Measurements from ENCODE around the gene NARF. TPM values are rescaled to one million over a fixed set of nuclear protein-coding genes. Genes with fewer than 3 reads are reported as not detected.
"Not testable (repeated sequence)": the region's sequence is repeated elsewhere in the genome, so short reads cannot be mapped to it uniquely, and the experiment has no call there.

The NARF gene
- total RNA-seq, 4 donors from 2014 or later: 15.3 to 55.5 (median 33.3) TPM

GRCh38 chr17:82534401-82534812 lies 75.9 kb downstream of the NARF start:
- intact Hi-C loops (cut with DNase I; ENCODE audit: low total_unique reads): no loop called here
- DNase-seq: no peak
- Histone ChIP-seq H3K4me3 (no peak overlapping the region), H3K36me3 (no peaks in the 10 kb centered on the region), H3K27ac (peak overlapping the region; percentile 94 to 99), H3K4me1 (peaks cover 21 to 35% of the 10 kb centered on the region in 2 donors), H3K27me3 (no peaks in the 10 kb centered on the region), H3K9me3 (no peaks in the 10 kb centered on the region)
- TF ChIP-seq CTCF (IDR thresholded peaks at IDR 0.05) (no peak), POLR2A (IDR thresholded peaks at IDR 0.05) (no peak)

- TF ChIP-seq CTCF (IDR thresholded peaks at IDR 0.05) (no peak), POLR2A (IDR thresholded peaks at IDR 0.05) (no peak)
- peak in 1 of 2 donors; percentile 72 for DNase-seq
- Histone ChIP-seq H3K9me3 (no peaks in the 10 kb centered on the region), H3K4me1 (peaks cover 9 to 22% of the 10 kb centered on the region in 2 donors), H3K4me3 (peak overlapping the region in 1 of 2 donors; percentile 5), H3K27me3 (no peaks in the 10 kb centered on the region), H3K27ac (peak overlapping the region; percentile 94 to 99), H3K36me3 (no peaks in the 10 kb centered on the region)
- intact Hi-C loops (cut with DNase I; ENCODE audit: low total_unique reads): no loop called here
Observed at GRCh38 chr17:82536512-82537201, 78.1 kb downstream of the NARF start.

- peaks cover 9 to 22% of the 10 kb centered on the region in 2 donors for H3K4me1 ChIP-seq
- H3K36me3 ChIP-seq; H3K9me3 ChIP-seq; H3K27me3 ChIP-seq; intact Hi-C loops (cut with DNase I; ENCODE audit: low total_unique reads): not testable (repeated sequence)
- peak overlapping the region in 1 of 2 donors; percentile 5 for H3K4me3 ChIP-seq
- DNase-seq: peak in 1 of 2 donors; percentile 69
- H3K27ac ChIP-seq: peak overlapping the region; percentile 94 to 99
Observed at GRCh38 chr17:82537228-82537627, 78.7 kb downstream of the NARF start.

GRCh38 chr17:82539076-82539475 lies 80.5 kb downstream of the NARF start:
- Histone ChIP-seq H3K4me1 (peaks cover 9 to 21% of the 10 kb centered on the region in 2 donors), H3K27ac (peak overlapping the region; percentile 94 to 99)
- intact Hi-C loops (cut with DNase I; ENCODE audit: low total_unique reads); H3K4me3 ChIP-seq; H3K9me3 ChIP-seq; H3K27me3 ChIP-seq; DNase-seq; H3K36me3 ChIP-seq: not testable (repeated sequence)

Small RNA genes lying within 50 kb of the gene (small RNA-seq; reads per million reads assigned to genes)
- gene RF00019: not detected

Other genes starting within 250 kb of the NARF start
- 10 to 100 TPM in 2 of 4 donors, 1 to 10 TPM in 2; 4.4 to 88.2 (median 17.6) TPM for gene CCDC57, start 245.9 kb upstream of the NARF start, total RNA-seq
- gene SLC16A3, start 229.7 kb upstream of the NARF start, total RNA-seq: 10 to 100 TPM in 2 of 4 donors, 1 to 10 TPM in 2; 1.5 to 28.6 (median 12.2) TPM
- 100 to 1,000 TPM in 1 of 4 donors, 10 to 100 TPM in 3; 16.5 to 173 (median 44.6) TPM for gene CSNK1D, start 185.0 kb upstream of the NARF start, total RNA-seq
- gene CD7, start 141.1 kb upstream of the NARF start, total RNA-seq: 1 to 10 TPM in 2 of 4 donors, not detected in 2; 2.1 to 4.1 TPM
- gene SECTM1, start 125.0 kb upstream of the NARF start, total RNA-seq: 10 to 100 TPM in 2 of 4 donors, 1 to 10 TPM in 2; 3.5 to 29.4 (median 9.0) TPM
- gene TEX19, start 99.5 kb upstream of the NARF start, total RNA-seq: not detected
- gene UTS2R, start 87.0 kb upstream of the NARF start, total RNA-seq: not detected
- gene HEXD, start 40.4 kb upstream of the NARF start, total RNA-seq: 10 to 100 TPM; 15.9 to 53.7 (median 39.8) TPM
- gene OGFOD3, start 40.2 kb upstream of the NARF start, total RNA-seq: 10 to 100 TPM; 15.0 to 44.4 (median 24.8) TPM
- 10 to 100 TPM; 12.0 to 93.7 (median 32.5) TPM for gene CYBC1, start 8.0 kb upstream of the NARF start, total RNA-seq
- 10 to 100 TPM; 15.9 to 70.9 (median 42.7) TPM for gene FOXK2, start 61.0 kb downstream of the NARF start, total RNA-seq
- 100 to 1,000 TPM in 1 of 4 donors, 10 to 100 TPM in 3; 56.5 to 111 (median 85.4) TPM for gene WDR45B, start 189.7 kb downstream of the NARF start, total RNA-seq
- 10 to 100 TPM in 2 of 4 donors, 1 to 10 TPM in 2; 4.1 to 18.5 (median 11.3) TPM for gene RAB40B, start 240.0 kb downstream of the NARF start, total RNA-seq

Data from uterus (tissue), 4 donors.